ENCODE data around the gene PLA2G6. TPM values are rescaled to one million over a fixed set of nuclear protein-coding genes. Genes with fewer than 3 reads are reported as not detected.
A peak's percentile ranks its signal among the peaks of the same experiment; 100 is the strongest.

PLA2G6 gene
- total RNA-seq, 2 donors from 2014 or later, result 61.5 to 138 TPM

DNA sequence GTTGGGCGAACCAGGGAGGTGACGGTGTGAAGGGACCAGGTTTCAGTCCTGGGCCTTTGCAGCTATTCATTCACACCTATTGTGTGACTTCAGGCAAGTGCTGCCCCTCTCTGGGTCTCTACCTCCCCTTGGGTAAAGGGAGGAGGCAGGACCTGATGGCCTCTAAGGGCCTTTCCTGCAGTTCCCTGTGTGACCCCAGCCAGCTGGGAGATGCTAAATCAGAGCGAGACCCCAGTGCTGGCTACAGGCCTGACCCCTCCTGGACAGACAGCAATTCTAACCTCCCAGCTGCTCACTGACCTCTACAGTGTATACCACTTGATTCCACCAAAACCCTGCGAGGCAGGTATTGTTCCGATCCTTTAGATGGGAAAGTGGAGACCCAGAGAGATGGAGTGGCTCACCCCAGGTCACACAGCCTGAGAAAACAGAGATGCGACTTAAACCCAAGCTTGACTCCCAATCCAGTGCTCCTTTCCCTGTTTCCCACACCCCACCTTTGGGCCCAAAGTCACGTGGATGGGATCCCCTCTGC, 26.3 kb upstream of the PLA2G6 start:
- no peaks in the 10 kb centered on the region for H3K27me3 ChIP-seq (replicated peaks; ENCODE audit: insufficient read depth)
- TF ChIP-seq, protein P1, sequence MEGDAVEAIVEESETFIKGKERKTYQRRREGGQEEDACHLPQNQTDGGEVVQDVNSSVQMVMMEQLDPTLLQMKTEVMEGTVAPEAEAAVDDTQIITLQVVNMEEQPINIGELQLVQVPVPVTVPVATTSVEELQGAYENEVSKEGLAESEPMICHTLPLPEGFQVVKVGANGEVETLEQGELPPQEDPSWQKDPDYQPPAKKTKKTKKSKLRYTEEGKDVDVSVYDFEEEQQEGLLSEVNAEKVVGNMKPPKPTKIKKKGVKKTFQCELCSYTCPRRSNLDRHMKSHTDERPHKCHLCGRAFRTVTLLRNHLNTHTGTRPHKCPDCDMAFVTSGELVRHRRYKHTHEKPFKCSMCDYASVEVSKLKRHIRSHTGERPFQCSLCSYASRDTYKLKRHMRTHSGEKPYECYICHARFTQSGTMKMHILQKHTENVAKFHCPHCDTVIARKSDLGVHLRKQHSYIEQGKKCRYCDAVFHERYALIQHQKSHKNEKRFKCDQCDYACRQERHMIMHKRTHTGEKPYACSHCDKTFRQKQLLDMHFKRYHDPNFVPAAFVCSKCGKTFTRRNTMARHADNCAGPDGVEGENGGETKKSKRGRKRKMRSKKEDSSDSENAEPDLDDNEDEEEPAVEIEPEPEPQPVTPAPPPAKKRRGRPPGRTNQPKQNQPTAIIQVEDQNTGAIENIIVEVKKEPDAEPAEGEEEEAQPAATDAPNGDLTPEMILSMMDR (IDR thresholded peaks at IDR 0.05), result no peak
- no peak for TF ChIP-seq POLR2A (IDR thresholded peaks at IDR 0.05)
- no peak for TF ChIP-seq POLR2AphosphoS5 (IDR thresholded peaks at IDR 0.05)
- no peak for DNase-seq (ENCODE audit: low spot score)
- no peaks in the 10 kb centered on the region for H3K9me3 ChIP-seq
- H3K4me3 ChIP-seq, result no peak overlapping the region
- H3K4me1 ChIP-seq (replicated peaks), result no peaks in the 10 kb centered on the region
- WGBS, result 92% methylated on average over 7 of the region's 7 CpGs
- no peak overlapping the region for H3K27ac ChIP-seq
- intact Hi-C loops (cut with DNase I), result no loop called here
- no peaks in the 10 kb centered on the region for H3K36me3 ChIP-seq

DNA sequence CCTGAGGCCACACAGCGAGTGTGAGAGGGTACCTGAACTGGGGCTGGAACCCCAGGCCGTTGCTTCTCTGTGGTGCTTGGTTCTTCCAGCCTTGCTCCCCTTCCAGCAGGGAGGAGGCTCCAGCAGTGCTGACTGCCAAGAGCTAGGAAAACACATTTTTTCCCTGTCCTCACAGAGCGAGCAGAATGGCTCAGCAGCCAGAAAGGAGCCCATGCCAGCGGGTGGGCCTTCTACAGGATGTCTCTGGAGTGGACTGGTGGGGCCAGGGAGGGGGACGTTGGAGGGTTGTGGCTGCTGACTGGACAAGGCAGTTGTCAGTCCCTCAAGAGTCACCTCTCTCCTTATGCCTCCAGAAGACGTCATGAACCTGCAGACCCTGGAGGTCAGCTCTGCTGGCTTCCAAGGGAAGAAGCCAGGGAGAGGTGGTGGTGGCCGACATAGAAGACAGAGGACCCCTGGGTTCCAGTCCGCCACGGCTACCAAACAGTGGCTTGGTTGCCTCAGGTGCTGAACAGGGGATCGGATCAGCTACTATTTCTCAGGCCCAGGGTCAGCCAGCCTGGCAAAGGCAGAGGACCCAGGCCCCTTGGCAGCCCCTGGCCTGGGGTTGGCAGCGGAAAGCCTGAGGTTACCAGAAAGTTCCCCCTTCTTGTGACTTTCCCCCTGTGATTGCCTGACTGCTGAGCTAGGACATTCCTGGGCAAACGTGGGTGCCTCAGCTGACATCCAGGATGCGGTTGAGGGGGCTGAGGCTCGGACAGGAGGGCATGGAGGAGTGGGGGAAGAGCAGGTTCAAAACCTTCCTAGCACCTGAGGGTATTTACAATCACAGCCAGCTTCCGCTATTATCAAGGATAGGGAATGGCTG, 23.9 kb upstream of the PLA2G6 start:
- 57% methylated on average over 15 of the region's 15 CpGs for WGBS
- Histone ChIP-seq H3K27ac (peak overlapping the region; percentile 96 to 100), H3K4me3 (no peak overlapping the region), H3K9me3 (no peaks in the 10 kb centered on the region), H3K36me3 (no peaks in the 10 kb centered on the region), H3K27me3 (replicated peaks; ENCODE audit: insufficient read depth) (no peaks in the 10 kb centered on the region), H3K4me1 (replicated peaks) (no peaks in the 10 kb centered on the region)
- no peak for DNase-seq (ENCODE audit: low spot score)
- TF ChIP-seq POLR2AphosphoS5 (IDR thresholded peaks at IDR 0.05), result no peak
- TF ChIP-seq, protein P1 (IDR thresholded peaks at IDR 0.05), result no peak
- no peak for TF ChIP-seq POLR2A (IDR thresholded peaks at IDR 0.05)
- intact Hi-C loops (cut with DNase I), result no loop called here

DNA sequence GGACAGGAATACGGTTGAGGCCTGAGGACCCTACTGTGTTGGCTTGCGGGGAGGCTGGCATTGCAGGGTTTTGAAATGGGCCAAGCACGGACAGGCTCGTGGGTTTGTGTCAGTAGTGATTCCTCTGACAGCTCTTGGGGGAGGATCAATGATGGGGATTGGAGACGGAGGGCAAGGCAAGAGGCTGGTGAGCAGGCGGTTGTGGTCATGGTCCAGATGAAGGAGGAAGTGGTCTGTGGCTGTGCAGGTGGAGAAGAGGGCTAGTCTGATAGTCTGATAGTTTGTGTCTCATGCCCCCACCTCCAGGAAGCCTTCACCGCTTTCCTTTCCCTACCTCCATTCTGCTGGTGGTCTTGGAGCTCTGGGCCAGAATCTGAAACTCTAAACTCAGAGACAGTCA, 23.2 kb upstream of the PLA2G6 start:
- WGBS, result 74% methylated on average over 7 of the region's 7 CpGs
- intact Hi-C loops (cut with DNase I), result loop anchor here (5.0 kb wide), 2 partner anchors 68 to 113 kb away; partner anchors contain the start of genes CSNK1E and TMEM184B
- Histone ChIP-seq H3K4me1 (replicated peaks) (no peaks in the 10 kb centered on the region), H3K27ac (peak overlapping the region; percentile 96 to 100), H3K4me3 (no peak overlapping the region), H3K9me3 (no peaks in the 10 kb centered on the region), H3K36me3 (no peaks in the 10 kb centered on the region), H3K27me3 (replicated peaks; ENCODE audit: insufficient read depth) (no peaks in the 10 kb centered on the region)
- no peak for DNase-seq (ENCODE audit: low spot score)
- no peak for TF ChIP-seq POLR2A (IDR thresholded peaks at IDR 0.05)
- TF ChIP-seq, protein P1 (IDR thresholded peaks at IDR 0.05), result no peak
- no peak for TF ChIP-seq POLR2AphosphoS5 (IDR thresholded peaks at IDR 0.05)

DNA sequence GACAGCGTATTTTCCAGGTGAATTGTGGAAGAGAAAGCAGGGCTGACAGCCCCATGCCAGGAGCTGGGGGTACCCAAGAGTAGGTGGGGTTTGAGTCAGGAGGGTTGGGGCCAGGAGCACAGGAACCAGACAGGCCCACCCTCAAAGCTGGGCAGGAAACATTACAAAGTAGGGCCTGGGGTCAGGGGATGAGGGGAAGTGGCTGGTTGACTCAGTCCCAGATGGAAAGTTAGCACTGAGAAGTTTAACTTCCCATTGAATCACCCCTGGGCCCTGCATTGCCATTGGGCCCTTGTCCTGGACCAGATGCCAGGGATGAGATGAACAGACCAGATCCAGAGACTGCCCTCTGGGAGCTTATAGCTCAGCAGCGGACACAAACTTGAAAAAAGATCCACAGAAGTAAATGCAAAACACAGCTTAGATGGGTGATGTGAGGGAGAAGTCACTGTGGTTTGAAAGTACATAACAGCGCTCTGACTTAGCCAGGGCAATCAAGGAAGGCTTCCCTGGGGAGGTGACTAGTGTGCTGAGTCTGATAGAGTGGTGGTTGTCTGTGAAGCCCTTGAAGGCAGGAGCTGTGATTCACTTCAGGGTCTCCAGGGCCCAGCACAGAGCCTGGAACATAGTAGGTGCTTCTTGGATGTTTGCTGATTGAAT, 22.4 kb upstream of the PLA2G6 start:
- Histone ChIP-seq H3K9me3 (no peaks in the 10 kb centered on the region), H3K36me3 (no peaks in the 10 kb centered on the region), H3K27ac (peak overlapping the region; percentile 96 to 100), H3K27me3 (replicated peaks; ENCODE audit: insufficient read depth) (no peaks in the 10 kb centered on the region), H3K4me1 (replicated peaks) (no peaks in the 10 kb centered on the region), H3K4me3 (no peak overlapping the region)
- no peak for DNase-seq (ENCODE audit: low spot score)
- 98% methylated on average over 3 of the region's 3 CpGs for WGBS
- intact Hi-C loops (cut with DNase I), result loop anchor here (5.0 kb wide), 2 partner anchors 68 to 113 kb away; partner anchors contain the start of genes CSNK1E and TMEM184B
- TF ChIP-seq POLR2AphosphoS5 (IDR thresholded peaks at IDR 0.05) (no peak), POLR2A (IDR thresholded peaks at IDR 0.05) (no peak)
- TF ChIP-seq, protein P1 (IDR thresholded peaks at IDR 0.05), result no peak

All from prostate gland (tissue), 2 donors.